Uterus (tissue), 2 donors: ENCODE data around the gene C7.

Experiments
- POLR2A ChIP-seq, 2 donors: fragments of 450-650 bp; IDR thresholded peaks; one replicate each; pipeline ENCODE4 v1.6.1; 2016; ENCODE audit warnings: antibody characterized with exemption in 2 of 2, mild to moderate bottlenecking in 1 of 2, moderate library complexity in 1 of 2
- TF ChIP-seq, protein P1 (sequence below), 4 experiments: fragments of 200-600 bp in 2 of 4; fragments of 450-650 bp in 2 of 4; sonication (generic) in 2 of 4; IDR thresholded peaks; one replicate each; pipeline ENCODE4 v1.5.1; 2016 to 2019; ENCODE audit warnings: antibody characterized with exemption in 4 of 4, mild to moderate bottlenecking in 2 of 4, moderate library complexity in 1 of 4

DNA sequence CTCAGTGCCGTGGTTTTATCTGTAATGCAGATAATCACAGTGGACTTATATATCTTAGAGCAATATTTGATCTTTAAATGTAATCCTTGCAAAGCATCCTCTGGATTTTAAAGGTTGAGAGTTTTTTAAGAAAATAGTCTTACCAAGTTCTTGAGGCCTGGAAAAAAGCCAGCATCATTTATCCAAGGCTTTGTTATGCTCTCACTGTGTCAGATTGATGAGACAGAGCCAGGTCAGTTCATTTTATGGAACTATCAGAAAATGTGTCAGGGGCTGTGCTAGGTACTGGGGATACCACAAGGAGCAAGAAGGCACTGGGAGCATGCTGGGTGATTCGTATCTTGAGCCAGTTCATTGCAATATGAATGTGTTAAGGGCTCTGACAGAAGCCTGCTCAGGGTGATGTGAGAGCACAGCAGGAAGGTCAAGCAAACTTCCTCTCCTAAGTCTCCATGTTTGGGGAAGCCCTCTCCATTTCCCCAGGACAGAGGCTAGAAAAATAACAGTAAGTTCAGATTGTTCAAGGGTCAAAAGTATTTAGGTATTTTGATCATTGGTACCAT is 19.7 kb downstream of the C7 start:
- TF ChIP-seq POLR2A (IDR thresholded peaks at IDR 0.05): no peak
- TF ChIP-seq, protein P1, sequence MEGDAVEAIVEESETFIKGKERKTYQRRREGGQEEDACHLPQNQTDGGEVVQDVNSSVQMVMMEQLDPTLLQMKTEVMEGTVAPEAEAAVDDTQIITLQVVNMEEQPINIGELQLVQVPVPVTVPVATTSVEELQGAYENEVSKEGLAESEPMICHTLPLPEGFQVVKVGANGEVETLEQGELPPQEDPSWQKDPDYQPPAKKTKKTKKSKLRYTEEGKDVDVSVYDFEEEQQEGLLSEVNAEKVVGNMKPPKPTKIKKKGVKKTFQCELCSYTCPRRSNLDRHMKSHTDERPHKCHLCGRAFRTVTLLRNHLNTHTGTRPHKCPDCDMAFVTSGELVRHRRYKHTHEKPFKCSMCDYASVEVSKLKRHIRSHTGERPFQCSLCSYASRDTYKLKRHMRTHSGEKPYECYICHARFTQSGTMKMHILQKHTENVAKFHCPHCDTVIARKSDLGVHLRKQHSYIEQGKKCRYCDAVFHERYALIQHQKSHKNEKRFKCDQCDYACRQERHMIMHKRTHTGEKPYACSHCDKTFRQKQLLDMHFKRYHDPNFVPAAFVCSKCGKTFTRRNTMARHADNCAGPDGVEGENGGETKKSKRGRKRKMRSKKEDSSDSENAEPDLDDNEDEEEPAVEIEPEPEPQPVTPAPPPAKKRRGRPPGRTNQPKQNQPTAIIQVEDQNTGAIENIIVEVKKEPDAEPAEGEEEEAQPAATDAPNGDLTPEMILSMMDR (IDR thresholded peaks at IDR 0.05): no peak
